Calu3 (cell line): ENCODE measurements around the gene LAMA5. TPM values are rescaled to one million over a fixed set of nuclear protein-coding genes. Genes with fewer than 3 reads are reported as not detected.

Experiments
- BruUV-seq: library from RNA; stranded (reverse); fragments of 400-500 nt; replicated peaks from 2 replicates; lab custom pipeline; 2021; lab: Mats Ljungman, UMichigan
- CTCF ChIA-PET: fragments of 300-600 bp; sonication (Branson Sonifier 250); formaldehyde crosslinking; loops from one replicate; lab custom pipeline; 2022; ENCODE audit warnings: antibody characterized with exemption; lab: Charles Lee
- DNase-seq: peaks from one replicate; pipeline ENCODE4 v3.0.0; 2022
- H3K27ac Mint-ChIP-seq: one replicate; pipeline ENCODE4 v1.8.0; 2022; ENCODE audit warnings: mixed read lengths; ENCODE audit not compliant: unreplicated experiment
- H3K27me3 Mint-ChIP-seq: one replicate; pipeline ENCODE4 v1.8.0; 2022; ENCODE audit warnings: mixed read lengths; ENCODE audit not compliant: unreplicated experiment
- H3K36me3 Mint-ChIP-seq: one replicate; pipeline ENCODE4 v1.8.0; 2022; ENCODE audit warnings: mild to moderate bottlenecking, moderate library complexity, mixed read lengths; ENCODE audit not compliant: insufficient read depth, unreplicated experiment
- H3K4me1 Mint-ChIP-seq: one replicate; pipeline ENCODE4 v1.8.0; 2022; ENCODE audit warnings: mild to moderate bottlenecking, low read depth, mixed read lengths; ENCODE audit not compliant: unreplicated experiment
- H3K4me3 Mint-ChIP-seq: one replicate; pipeline ENCODE4 v1.8.0; 2022; ENCODE audit warnings: mild to moderate bottlenecking, low read depth, moderate library complexity, mixed read lengths; ENCODE audit not compliant: unreplicated experiment
- H3K9me3 Mint-ChIP-seq: one replicate; pipeline ENCODE4 v1.8.0; 2022; ENCODE audit warnings: low read depth, mixed read lengths; ENCODE audit not compliant: unreplicated experiment
- CTCF ChIP-seq: fragments of 200-600 bp; IDR thresholded peaks from one replicate; pipeline ENCODE4 v1.8.0; 2022; ENCODE audit warnings: antibody characterized with exemption; ENCODE audit not compliant: unreplicated experiment
- intact Hi-C: fragments of 100-400 bp; cut with micrococcal nuclease; formaldehyde crosslinking; loops from one replicate; pipeline ENCODE4 v1.10.0; 2022; ENCODE audit not compliant: unreplicated experiment
- total RNA-seq: library from RNA; stranded (reverse); gene quantifications from 2 replicates; pipeline ENCODE4 v1.2.3, GENCODE V29; 2022

Gene LAMA5
- total RNA-seq, 1 experiment from 2014 or later, result 763 TPM

- H3K4me3 Mint-ChIP-seq, result peak overlapping the region; percentile 79
- DNase-seq, result peak; percentile 62
- H3K27ac Mint-ChIP-seq, result no peak overlapping the region
- no peaks in the 10 kb centered on the region for H3K27me3 Mint-ChIP-seq
- CTCF ChIA-PET, result interaction anchor here (0.8 to 5.9 kb wide), 8 partner anchors 8 to 226 kb away, joined by 3 to 33 read pairs (median 6); partner anchors contain the start of gene ADRM1
- peak; percentile 81 for TF ChIP-seq CTCF
- H3K9me3 Mint-ChIP-seq, result no peaks in the 10 kb centered on the region
- H3K4me1 Mint-ChIP-seq, result peaks cover 37% of the 10 kb centered on the region
- intact Hi-C loops, result no loop called here
- BruUV-seq, result no TSS peak
- peaks cover 61% of the 10 kb centered on the region for H3K36me3 Mint-ChIP-seq
These were observed 2.1 kb upstream of the LAMA5 start for GRCh38 chr20:62368976-62369814.

- Mint-ChIP-seq H3K36me3 (peaks cover 68% of the 10 kb centered on the region), H3K27ac (no peak overlapping the region), H3K9me3 (no peaks in the 10 kb centered on the region), H3K4me1 (peaks cover 44% of the 10 kb centered on the region), H3K4me3 (peak overlapping the region; percentile 79), H3K27me3 (no peaks in the 10 kb centered on the region)
- intact Hi-C loops, result no loop called here
- CTCF ChIA-PET, result interaction anchor here (0.7 to 5.9 kb wide), 12 partner anchors 9 to 341 kb away, joined by 3 to 33 read pairs (median 6); partner anchors contain the start of genes ADRM1 and RPS21
- BruUV-seq, result no TSS peak
- TF ChIP-seq CTCF, result no peak
- DNase-seq, result no peak
These were observed 1.4 kb upstream of the LAMA5 start for GRCh38 chr20:62368392-62368975.

- Mint-ChIP-seq H3K4me3 (peak overlapping the region; percentile 79), H3K36me3 (peaks cover 71% of the 10 kb centered on the region), H3K4me1 (peaks cover 44% of the 10 kb centered on the region), H3K27ac (peak overlapping the region; percentile 72), H3K27me3 (no peaks in the 10 kb centered on the region), H3K9me3 (no peaks in the 10 kb centered on the region)
- intact Hi-C loops, result no loop called here
- no peak for DNase-seq
- TF ChIP-seq CTCF, result no peak
- CTCF ChIA-PET, result interaction anchor here (0.7 to 5.9 kb wide), 11 partner anchors 9 to 341 kb away, joined by 3 to 33 read pairs (median 7); partner anchors contain the start of genes ADRM1 and RPS21
- no TSS peak for BruUV-seq
These were observed 700 bp upstream of the LAMA5 start for GRCh38 chr20:62367633-62368391.
